SU-DHL-6 (cell line): ENCODE data around the gene EIF4H.

ENCODE experiments used
- EZH2phosphoT487 ChIP-seq: fragments of 200-600 bp; sonication (generic), shearing (Covaris generic); conservative IDR thresholded peaks from 2 replicates; pipeline ENCODE4 v1.6.1; 2018; ENCODE audit warnings: mild to moderate bottlenecking, antibody characterized with exemption, low read length, moderate library complexity, mixed read lengths
- TF ChIP-seq, protein P1 (sequence below): fragments of 200-600 bp; sonication (generic); IDR thresholded peaks from one replicate; pipeline ENCODE4 v1.5.1; 2017; ENCODE audit warnings: antibody characterized with exemption, mild to moderate bottlenecking, low read length, moderate library complexity; ENCODE audit not compliant: insufficient read depth, poor library complexity, severe bottlenecking

DNA sequence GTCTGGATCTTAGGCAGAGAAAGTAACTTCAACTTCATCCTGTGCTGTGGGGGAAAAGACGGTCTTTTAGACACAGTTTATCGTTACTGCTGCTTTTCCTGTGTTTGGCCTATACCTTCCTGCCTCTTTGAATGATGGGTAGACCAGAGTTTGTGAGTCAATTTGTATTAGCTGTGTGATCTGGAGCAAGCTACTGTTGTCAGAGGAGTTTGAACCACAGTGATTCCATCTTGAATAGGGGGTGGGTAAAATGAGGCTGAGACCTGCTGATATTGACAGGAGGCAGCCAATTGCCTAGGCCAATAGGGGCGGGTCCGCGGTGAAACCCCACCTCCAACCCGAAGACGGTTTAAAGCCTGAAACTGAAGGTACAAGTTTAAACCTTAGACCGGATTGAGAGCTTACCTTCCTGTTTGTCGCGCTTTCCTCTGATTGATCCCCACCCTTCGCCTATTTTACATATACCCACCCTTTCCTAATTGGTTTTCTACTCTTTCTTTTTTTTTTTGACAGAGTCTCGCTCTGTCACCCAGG is 35.8 kb upstream of the EIF4H start:
- TF ChIP-seq, protein P1, sequence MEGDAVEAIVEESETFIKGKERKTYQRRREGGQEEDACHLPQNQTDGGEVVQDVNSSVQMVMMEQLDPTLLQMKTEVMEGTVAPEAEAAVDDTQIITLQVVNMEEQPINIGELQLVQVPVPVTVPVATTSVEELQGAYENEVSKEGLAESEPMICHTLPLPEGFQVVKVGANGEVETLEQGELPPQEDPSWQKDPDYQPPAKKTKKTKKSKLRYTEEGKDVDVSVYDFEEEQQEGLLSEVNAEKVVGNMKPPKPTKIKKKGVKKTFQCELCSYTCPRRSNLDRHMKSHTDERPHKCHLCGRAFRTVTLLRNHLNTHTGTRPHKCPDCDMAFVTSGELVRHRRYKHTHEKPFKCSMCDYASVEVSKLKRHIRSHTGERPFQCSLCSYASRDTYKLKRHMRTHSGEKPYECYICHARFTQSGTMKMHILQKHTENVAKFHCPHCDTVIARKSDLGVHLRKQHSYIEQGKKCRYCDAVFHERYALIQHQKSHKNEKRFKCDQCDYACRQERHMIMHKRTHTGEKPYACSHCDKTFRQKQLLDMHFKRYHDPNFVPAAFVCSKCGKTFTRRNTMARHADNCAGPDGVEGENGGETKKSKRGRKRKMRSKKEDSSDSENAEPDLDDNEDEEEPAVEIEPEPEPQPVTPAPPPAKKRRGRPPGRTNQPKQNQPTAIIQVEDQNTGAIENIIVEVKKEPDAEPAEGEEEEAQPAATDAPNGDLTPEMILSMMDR: no peak
- TF ChIP-seq EZH2phosphoT487: no peak
